HCT116 (cell line): ENCODE results near the gene SPON1. TPM values are rescaled to one million over a fixed set of nuclear protein-coding genes. Genes with fewer than 3 reads are reported as not detected.

Source experiments
- ATAC-seq: fragments of 200-7000 bp; cut with Tn5 transposase; 2 replicates; pipeline ENCODE4 v1.9.1; 2020; ENCODE audit warnings: mild to moderate bottlenecking, moderate library complexity
- BruUV-seq: library from RNA; stranded (reverse); fragments of 400-500 nt; replicated peaks from 2 replicates; lab custom pipeline; 2021; lab: Mats Ljungman, UMichigan
- CTCF ChIA-PET: fragments of 300-600 bp; sonication (Branson Sonifier 250); formaldehyde crosslinking; loops from one replicate; lab custom pipeline; 2021; ENCODE audit warnings: antibody characterized with exemption; lab: Charles Lee
- POLR2A ChIA-PET: fragments of 300-600, 350-600 bp; sonication (Branson Sonifier 250); formaldehyde crosslinking; loops from one replicate; lab custom pipeline; 2021; ENCODE audit warnings: antibody characterized with exemption; lab: Charles Lee
- RAD21 ChIA-PET, 2 experiments: fragments of 300-600 bp; sonication (Branson Sonifier 250); formaldehyde crosslinking; loops; one replicate each; lab custom pipeline; 2023; ENCODE audit warnings: low total read pairs in 2 of 2; ENCODE audit not compliant: uncharacterized antibody in 2 of 2, unreplicated experiment in 2 of 2, low non-redundant PET in 1 of 2; lab: Charles Lee
- DNase-seq: peaks from one replicate; pipeline ENCODE4 v3.0.0-alpha.2; 2010; ENCODE audit warnings: low read depth, low spot score
- H2AFZ ChIP-seq: fragments of 200-600 bp; shearing (Covaris generic), sonication (generic); 2 replicates; pipeline ENCODE4 v1.6.1; 2017; ENCODE audit warnings: low read depth, mixed run types, mixed read lengths, antibody characterized with exemption, low read length; ENCODE audit not compliant: poor library complexity, severe bottlenecking
- H3K27ac ChIP-seq: 2 replicates; pipeline ENCODE4 v1.5.1; 2012; ENCODE audit warnings: low read depth, low read length
- H3K27me3 ChIP-seq: fragments of 200-600 bp; sonication (generic); 2 replicates; pipeline ENCODE4 v1.6.1; 2016; ENCODE audit warnings: mixed run types, low read length, mixed read lengths; ENCODE audit not compliant: insufficient read depth
- H3K36me3 ChIP-seq, 2 experiments: fragments of 200-500 bp in 1 of 2; fragments of 200-600 bp in 1 of 2; sonication (Bioruptor generic) in 1 of 2; sonication (generic) in 1 of 2; 2 replicates each; pipeline versions ENCODE4 v1.5.1 to v1.6.1; 2014 to 2016; ENCODE audit warnings: low read length in 2 of 2, inconsistent platforms in 1 of 2, mixed read lengths in 1 of 2, mixed run types in 1 of 2; ENCODE audit not compliant: insufficient read depth in 2 of 2, control insufficient read depth in 1 of 2
- H3K4me1 ChIP-seq, 2 experiments: fragments of 200-600 bp in 1 of 2; sonication (generic) in 1 of 2; 2 replicates each; pipeline versions ENCODE4 v1.5.1 to v1.6.1; 2012 to 2017; ENCODE audit warnings: low read length in 2 of 2, inconsistent platforms in 1 of 2, mild to moderate bottlenecking in 1 of 2, mixed read lengths in 1 of 2, mixed run types in 1 of 2, moderate library complexity in 1 of 2; ENCODE audit not compliant: insufficient read depth in 2 of 2, control insufficient read depth in 1 of 2
- H3K4me2 ChIP-seq: fragments of 200-600 bp; sonication (generic); 2 replicates; pipeline ENCODE4 v1.6.1; 2017; ENCODE audit warnings: mixed run types, low read length, mixed read lengths
- H3K4me3 ChIP-seq, 2 experiments: fragments of 200-600 bp in 1 of 2; sonication (generic) in 1 of 2; replicated peaks in 1 of 2; 2 replicates each; pipeline ENCODE4 v1.5.1; 2011 to 2016; ENCODE audit warnings: low read length in 2 of 2, control low read depth in 1 of 2, low read depth in 1 of 2, mild to moderate bottlenecking in 1 of 2, mixed read lengths in 1 of 2, mixed run types in 1 of 2
- H3K79me2 ChIP-seq: fragments of 200-600 bp; sonication (generic); 2 replicates; pipeline ENCODE4 v1.6.1; 2017; ENCODE audit warnings: mild to moderate bottlenecking, mixed run types, low read length, moderate library complexity, mixed read lengths; ENCODE audit not compliant: insufficient read depth
- H3K9ac ChIP-seq: fragments of 200-600 bp; sonication (generic); 2 replicates; pipeline ENCODE4 v1.6.1; 2016; ENCODE audit warnings: low read length, mixed read lengths
- H3K9me2 ChIP-seq: fragments of 200-600 bp; sonication (generic), shearing (Covaris generic); 2 replicates; pipeline ENCODE4 v1.6.1; 2017; ENCODE audit warnings: mixed run types, mild to moderate bottlenecking, moderate library complexity; ENCODE audit not compliant: insufficient read depth
- H3K9me3 ChIP-seq, 2 experiments: fragments of 200-500 bp in 1 of 2; fragments of 200-600 bp in 1 of 2; sonication (Bioruptor generic) in 1 of 2; sonication (generic) in 1 of 2; 2 replicates each; pipeline ENCODE4 v1.6.1; 2014 to 2017; ENCODE audit warnings: low read length in 2 of 2, mixed read lengths in 2 of 2, inconsistent platforms in 1 of 2, low read depth in 1 of 2, mild to moderate bottlenecking in 1 of 2, mixed run types in 1 of 2, moderate library complexity in 1 of 2; ENCODE audit not compliant: control insufficient read depth in 1 of 2, insufficient read depth in 1 of 2
- H4K20me1 ChIP-seq: fragments of 200-600 bp; sonication (generic), shearing (Covaris generic); 2 replicates; pipeline ENCODE4 v1.6.1; 2017; ENCODE audit warnings: mixed run types, mild to moderate bottlenecking, moderate library complexity; ENCODE audit not compliant: insufficient read depth
- ATF3 ChIP-seq: IDR thresholded peaks from 2 replicates; pipeline ENCODE4 v1.6.1; 2012
- CEBPB ChIP-seq: IDR thresholded peaks from 2 replicates; pipeline ENCODE4 v1.6.1; 2012; ENCODE audit warnings: low read depth
- EGR1 ChIP-seq: IDR thresholded peaks from 2 replicates; pipeline ENCODE4 v1.6.1; 2012; ENCODE audit warnings: low read depth
- ELF1 ChIP-seq: IDR thresholded peaks from 2 replicates; pipeline ENCODE4 v1.6.1; 2012; ENCODE audit warnings: low read depth, borderline replicate concordance
- EZH2 ChIP-seq: fragments of 200-600 bp; sonication (generic); IDR thresholded peaks from 2 replicates; pipeline ENCODE4 v1.6.1; 2017; ENCODE audit warnings: antibody characterized with exemption, mixed run types
- EZH2phosphoT487 ChIP-seq: fragments of 200-600 bp; IDR thresholded peaks from 2 replicates; pipeline ENCODE4 v1.6.1; 2018; ENCODE audit warnings: antibody characterized with exemption, borderline replicate concordance
- JUND ChIP-seq: IDR thresholded peaks from 2 replicates; pipeline ENCODE4 v1.6.1; 2012
- SIN3A ChIP-seq: IDR thresholded peaks from 2 replicates; pipeline ENCODE4 v1.6.1; 2012; ENCODE audit warnings: low read depth
- TCF7L2 ChIP-seq: IDR thresholded peaks from 2 replicates; pipeline ENCODE4 v1.7.0; 2011; ENCODE audit warnings: borderline replicate concordance, inconsistent platforms; ENCODE audit not compliant: insufficient read depth, insufficient read length; ENCODE audit errors: extremely low read depth
- YY1 ChIP-seq: IDR thresholded peaks from 2 replicates; pipeline ENCODE4 v1.6.1; 2011; ENCODE audit warnings: low read length, low read depth, moderate library complexity, mild to moderate bottlenecking; ENCODE audit not compliant: insufficient replicate concordance; ENCODE audit errors: extremely low read depth
- ZFX ChIP-seq: fragments of 450-650 bp; IDR thresholded peaks from 2 replicates; pipeline ENCODE4 v1.6.1; 2017
- ZNF274 ChIP-seq: fragments of 200-500 bp; sonication (Bioruptor generic); IDR thresholded peaks from 2 replicates; pipeline ENCODE4 v1.6.1; 2014; ENCODE audit warnings: mild to moderate bottlenecking, low read depth, low read length, inconsistent platforms
- intact Hi-C: fragments of 100-400 bp; cut with micrococcal nuclease; formaldehyde crosslinking; loops from 2 replicates; pipeline ENCODE4 v1.10.0; 2022
- total RNA-seq: library from RNA; stranded (reverse); gene quantifications from one replicate; pipeline ENCODE4 v1.2.1, GENCODE V29; 2021; ENCODE audit not compliant: unreplicated experiment
- TF ChIP-seq, protein P1 (sequence below), 3 experiments: fragments of 200-600 bp in 1 of 3; sonication (generic) in 1 of 3; IDR thresholded peaks in 2 of 3; conservative IDR thresholded peaks in 1 of 3; 2 replicates each; pipeline ENCODE4 v1.5.1; 2012 to 2017; ENCODE audit warnings: low read depth in 2 of 3, low read length in 2 of 3, antibody characterized with exemption in 1 of 3, borderline replicate concordance in 1 of 3, control low read depth in 1 of 3, mild to moderate bottlenecking in 1 of 3, mixed read lengths in 1 of 3, mixed run types in 1 of 3, moderate library complexity in 1 of 3; ENCODE audit not compliant: insufficient read depth in 1 of 3
- TF ChIP-seq, protein P2 (sequence below): IDR thresholded peaks from 2 replicates; pipeline ENCODE4 v1.6.1; 2012; ENCODE audit warnings: low read depth

SPON1 gene
- total RNA-seq, 1 experiment from 2014 or later = 0.17 TPM

DNA sequence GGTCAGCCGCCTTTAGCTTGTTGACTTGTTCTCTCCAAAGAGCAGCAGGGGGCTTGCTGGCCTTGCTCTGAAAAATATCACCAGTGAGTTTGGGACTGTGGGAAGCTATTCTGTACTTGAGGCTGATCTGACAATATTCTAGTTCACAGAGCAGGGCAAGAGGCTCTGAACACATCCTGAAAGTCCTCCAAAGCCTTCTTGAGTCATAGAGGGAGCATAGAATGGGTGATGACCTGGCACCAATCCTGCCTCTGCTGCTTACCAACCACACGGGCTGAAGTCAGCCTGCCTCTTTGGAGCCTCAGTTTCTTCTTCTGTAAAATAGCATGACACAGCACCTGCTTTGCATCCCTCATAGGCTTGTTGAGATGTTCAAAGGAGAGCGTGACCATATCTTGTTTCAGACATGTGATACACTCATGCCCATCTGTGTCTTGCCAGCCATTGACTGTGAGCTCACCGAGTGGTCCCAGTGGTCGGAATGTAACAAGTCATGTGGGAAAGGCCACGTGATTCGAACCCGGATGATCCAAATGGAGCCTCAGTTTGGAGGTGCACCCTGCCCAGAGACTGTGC, 299.8 kb downstream of the SPON1 start:
- Histone ChIP-seq H3K36me3 (no peaks in the 10 kb centered on the region), H2AFZ (no peak overlapping the region), H3K79me2 (no peaks in the 10 kb centered on the region), H3K9me3 (no peaks in the 10 kb centered on the region), H4K20me1 (no peaks in the 10 kb centered on the region), H3K27ac (no peak overlapping the region), H3K4me2 (no peak overlapping the region), H3K4me3 (no peak overlapping the region), H3K9ac (no peak overlapping the region), H3K27me3 (no peaks in the 10 kb centered on the region), H3K4me1 (peaks cover 3 to 12% of the 10 kb centered on the region in 2 experiments; a peak in 2 of 4 replicates), H3K9me2 (no peaks in the 10 kb centered on the region)
- intact Hi-C loops = no loop called here
- ATAC-seq (no peak), DNase-seq (no peak)
- ChIA-PET RAD21 (no interaction called here), CTCF (no interaction called here), POLR2A (no interaction called here)
- TF ChIP-seq YY1 (no peak), JUND (no peak), ATF3 (no peak), ELF1 (no peak), SIN3A (no peak)
- TF ChIP-seq, protein P1, sequence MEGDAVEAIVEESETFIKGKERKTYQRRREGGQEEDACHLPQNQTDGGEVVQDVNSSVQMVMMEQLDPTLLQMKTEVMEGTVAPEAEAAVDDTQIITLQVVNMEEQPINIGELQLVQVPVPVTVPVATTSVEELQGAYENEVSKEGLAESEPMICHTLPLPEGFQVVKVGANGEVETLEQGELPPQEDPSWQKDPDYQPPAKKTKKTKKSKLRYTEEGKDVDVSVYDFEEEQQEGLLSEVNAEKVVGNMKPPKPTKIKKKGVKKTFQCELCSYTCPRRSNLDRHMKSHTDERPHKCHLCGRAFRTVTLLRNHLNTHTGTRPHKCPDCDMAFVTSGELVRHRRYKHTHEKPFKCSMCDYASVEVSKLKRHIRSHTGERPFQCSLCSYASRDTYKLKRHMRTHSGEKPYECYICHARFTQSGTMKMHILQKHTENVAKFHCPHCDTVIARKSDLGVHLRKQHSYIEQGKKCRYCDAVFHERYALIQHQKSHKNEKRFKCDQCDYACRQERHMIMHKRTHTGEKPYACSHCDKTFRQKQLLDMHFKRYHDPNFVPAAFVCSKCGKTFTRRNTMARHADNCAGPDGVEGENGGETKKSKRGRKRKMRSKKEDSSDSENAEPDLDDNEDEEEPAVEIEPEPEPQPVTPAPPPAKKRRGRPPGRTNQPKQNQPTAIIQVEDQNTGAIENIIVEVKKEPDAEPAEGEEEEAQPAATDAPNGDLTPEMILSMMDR (IDR thresholded peaks at IDR 0.05 in 2 of 3, conservative IDR thresholded peaks at IDR 0.05 in 1 of 3; ENCODE audit: borderline replicate concordance in 1 of 3, insufficient read depth in 1 of 3, low read depth in 2 of 3, low read length in 2 of 3) = no peak
- BruUV-seq = no TSS peak

- RAD21 ChIA-PET = no interaction called here
- no peak for ATAC-seq
- no peaks in the 10 kb centered on the region for H3K36me3 ChIP-seq
- H3K27ac ChIP-seq = no peak overlapping the region
- intact Hi-C loops = no loop called here
- no TSS peak for BruUV-seq
- no peaks in the 10 kb centered on the region for H4K20me1 ChIP-seq
- H3K4me2 ChIP-seq = no peak overlapping the region
- no peak overlapping the region for H3K4me3 ChIP-seq
- H3K4me1 ChIP-seq = no peaks in the 10 kb centered on the region
- H3K79me2 ChIP-seq = no peaks in the 10 kb centered on the region
- H3K9ac ChIP-seq = no peak overlapping the region
- H3K9me2 ChIP-seq = no peaks in the 10 kb centered on the region
- CTCF ChIA-PET = no interaction called here
- POLR2A ChIA-PET = no interaction called here
- no peaks in the 10 kb centered on the region for H3K27me3 ChIP-seq
- H2AFZ ChIP-seq = no peak overlapping the region
- H3K9me3 ChIP-seq = no peaks in the 10 kb centered on the region
- DNase-seq = no peak
- no peak for TF ChIP-seq ZFX
- TF ChIP-seq, protein P2, sequence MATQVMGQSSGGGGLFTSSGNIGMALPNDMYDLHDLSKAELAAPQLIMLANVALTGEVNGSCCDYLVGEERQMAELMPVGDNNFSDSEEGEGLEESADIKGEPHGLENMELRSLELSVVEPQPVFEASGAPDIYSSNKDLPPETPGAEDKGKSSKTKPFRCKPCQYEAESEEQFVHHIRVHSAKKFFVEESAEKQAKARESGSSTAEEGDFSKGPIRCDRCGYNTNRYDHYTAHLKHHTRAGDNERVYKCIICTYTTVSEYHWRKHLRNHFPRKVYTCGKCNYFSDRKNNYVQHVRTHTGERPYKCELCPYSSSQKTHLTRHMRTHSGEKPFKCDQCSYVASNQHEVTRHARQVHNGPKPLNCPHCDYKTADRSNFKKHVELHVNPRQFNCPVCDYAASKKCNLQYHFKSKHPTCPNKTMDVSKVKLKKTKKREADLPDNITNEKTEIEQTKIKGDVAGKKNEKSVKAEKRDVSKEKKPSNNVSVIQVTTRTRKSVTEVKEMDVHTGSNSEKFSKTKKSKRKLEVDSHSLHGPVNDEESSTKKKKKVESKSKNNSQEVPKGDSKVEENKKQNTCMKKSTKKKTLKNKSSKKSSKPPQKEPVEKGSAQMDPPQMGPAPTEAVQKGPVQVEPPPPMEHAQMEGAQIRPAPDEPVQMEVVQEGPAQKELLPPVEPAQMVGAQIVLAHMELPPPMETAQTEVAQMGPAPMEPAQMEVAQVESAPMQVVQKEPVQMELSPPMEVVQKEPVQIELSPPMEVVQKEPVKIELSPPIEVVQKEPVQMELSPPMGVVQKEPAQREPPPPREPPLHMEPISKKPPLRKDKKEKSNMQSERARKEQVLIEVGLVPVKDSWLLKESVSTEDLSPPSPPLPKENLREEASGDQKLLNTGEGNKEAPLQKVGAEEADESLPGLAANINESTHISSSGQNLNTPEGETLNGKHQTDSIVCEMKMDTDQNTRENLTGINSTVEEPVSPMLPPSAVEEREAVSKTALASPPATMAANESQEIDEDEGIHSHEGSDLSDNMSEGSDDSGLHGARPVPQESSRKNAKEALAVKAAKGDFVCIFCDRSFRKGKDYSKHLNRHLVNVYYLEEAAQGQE = no peak
- no peak for TF ChIP-seq SIN3A
- no peak for TF ChIP-seq JUND
- no peak for TF ChIP-seq EZH2
- TF ChIP-seq CEBPB = no peak
- TF ChIP-seq EZH2phosphoT487 = no peak
- no peak for TF ChIP-seq ZNF274
- no peak for TF ChIP-seq EGR1
- TF ChIP-seq TCF7L2 = no peak
- TF ChIP-seq ATF3 = no peak
- TF ChIP-seq YY1 = no peak
Measured at GRCh38 chr11:14264966-14265365, 302.4 kb downstream of the SPON1 start.
